GM21423 (cell line): ENCODE data around the gene CLCA2.

Experiments used
- ATAC-seq: cut with Tn5 transposase; IDR thresholded peaks from one replicate; pipeline ENCODE4 v1.9.1; 2021; ENCODE audit warnings: mild to moderate bottlenecking, moderate library complexity; ENCODE audit not compliant: unreplicated experiment

Gene CLCA2

DNA sequence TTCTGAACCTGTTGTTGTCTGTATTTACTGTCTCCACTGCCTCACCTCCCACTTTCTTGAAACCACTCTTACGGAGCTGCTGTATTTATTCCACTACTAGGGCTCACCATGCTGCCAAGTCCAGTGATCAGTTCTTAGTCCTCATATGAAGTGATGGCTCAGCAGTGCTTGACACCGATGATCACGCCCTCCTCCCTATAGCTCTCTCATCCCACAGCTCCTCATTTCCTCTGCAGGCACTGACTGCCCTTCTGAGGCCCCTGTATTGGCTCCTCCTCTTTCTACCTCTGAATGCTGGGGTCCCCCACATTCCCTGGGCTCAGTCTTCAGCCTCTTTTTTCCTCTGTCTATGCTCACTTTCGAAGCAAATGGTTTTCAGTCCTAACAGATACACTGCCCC lies 48.2 kb downstream of the CLCA2 start:
- ATAC-seq: no peak

DNA sequence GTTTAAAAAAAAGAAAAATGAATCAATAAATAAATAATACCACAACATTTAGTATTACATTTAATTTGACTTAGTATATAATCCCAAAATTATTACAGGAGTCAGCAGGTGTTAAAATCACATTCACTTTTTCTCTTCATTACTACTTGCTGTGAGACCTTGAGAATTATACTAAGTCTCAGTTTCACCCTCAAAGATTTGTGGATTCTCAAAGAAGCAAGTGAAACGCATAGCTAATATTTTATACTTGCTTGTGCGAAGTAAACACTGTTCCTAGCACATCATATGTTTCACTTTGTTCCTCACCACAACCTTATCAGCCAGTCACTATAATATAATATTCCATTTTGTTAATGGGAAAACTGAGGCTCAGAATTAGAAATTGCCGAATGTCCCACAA lies 48.8 kb downstream of the CLCA2 start:
- ATAC-seq: no peak

DNA sequence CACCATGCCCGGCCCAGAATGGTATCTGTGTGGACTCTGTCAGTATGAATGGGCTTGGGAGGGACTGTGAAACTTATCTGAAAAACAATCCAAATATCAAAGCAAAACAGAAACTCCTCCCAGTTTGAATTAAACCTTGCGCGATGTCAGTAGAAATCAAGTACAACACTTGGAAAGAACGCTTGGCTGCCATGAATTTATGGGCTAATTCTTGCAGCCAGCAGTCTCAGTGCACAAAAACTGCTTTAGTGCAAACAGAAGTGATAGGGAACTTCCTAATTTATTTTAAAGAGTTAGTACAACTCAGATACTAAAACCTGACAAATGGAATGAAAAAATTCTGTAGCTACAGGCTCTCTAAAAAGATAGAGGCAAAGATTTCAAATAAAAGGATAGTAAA lies 53.3 kb downstream of the CLCA2 start:
- ATAC-seq: no peak

- no peak for ATAC-seq
Observed at GRCh38 chr1:86477682-86478081, 53.7 kb downstream of the CLCA2 start.

- ATAC-seq: no peak
Observed at GRCh38 chr1:86478416-86479156, 54.6 kb downstream of the CLCA2 start.

- ATAC-seq: no peak
Observed at GRCh38 chr1:86481966-86482365, 58.0 kb downstream of the CLCA2 start.

DNA sequence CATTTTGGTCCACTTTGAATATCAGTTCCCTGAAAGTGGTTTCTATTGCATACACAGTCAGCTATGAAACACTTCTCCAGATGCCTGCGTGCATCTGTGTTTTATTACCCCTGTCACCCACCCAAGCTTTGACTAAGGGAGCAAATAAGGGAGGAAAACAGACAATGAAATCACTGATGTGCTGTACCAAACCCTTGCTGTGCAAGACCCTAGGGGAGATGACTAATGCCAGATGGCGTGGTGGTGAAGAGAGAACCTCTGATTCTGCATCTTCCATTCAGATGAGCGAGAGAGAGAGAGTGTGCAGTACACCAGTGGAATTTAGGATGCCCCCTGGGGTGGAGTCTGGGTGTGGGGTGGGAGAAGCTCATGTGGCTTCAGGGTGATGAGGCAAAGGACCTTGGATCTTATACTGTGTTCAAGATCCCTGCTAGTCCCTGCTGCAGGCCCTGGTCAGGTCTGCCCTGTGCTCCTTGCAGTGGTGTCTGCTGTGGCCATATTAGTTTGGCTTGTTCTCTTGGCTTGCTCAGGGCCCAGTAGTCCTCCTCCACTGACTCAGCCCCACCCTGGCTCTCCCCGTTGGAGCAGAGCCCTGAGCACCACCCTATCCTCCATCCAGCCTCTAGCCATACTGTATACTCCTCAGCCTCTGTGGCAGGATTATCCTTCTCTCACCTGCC lies 63.3 kb downstream of the CLCA2 start:
- ATAC-seq: no peak

DNA sequence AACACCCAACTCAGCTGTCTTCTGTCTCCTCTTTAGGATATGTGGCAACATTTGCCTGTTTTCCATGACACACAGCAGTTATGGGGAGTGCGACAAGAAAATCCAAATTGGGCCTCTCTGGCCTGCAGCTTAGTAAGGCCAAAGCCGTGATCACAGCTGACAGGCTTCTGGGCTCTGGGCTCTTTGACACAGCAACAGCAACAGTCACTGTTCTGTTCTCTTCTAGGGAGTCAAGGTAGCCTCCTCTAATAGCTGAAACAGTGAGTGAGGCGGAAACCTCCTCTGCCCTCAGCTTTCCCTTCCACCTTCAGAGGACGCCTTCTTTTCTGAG lies 63.8 kb downstream of the CLCA2 start:
- no peak for ATAC-seq

GRCh38 chr1:86489242-86489878 lies 65.4 kb downstream of the CLCA2 start:
- no peak for ATAC-seq

- ATAC-seq: no peak
Observed at GRCh38 chr1:86491171-86491950, 67.4 kb downstream of the CLCA2 start.

DNA sequence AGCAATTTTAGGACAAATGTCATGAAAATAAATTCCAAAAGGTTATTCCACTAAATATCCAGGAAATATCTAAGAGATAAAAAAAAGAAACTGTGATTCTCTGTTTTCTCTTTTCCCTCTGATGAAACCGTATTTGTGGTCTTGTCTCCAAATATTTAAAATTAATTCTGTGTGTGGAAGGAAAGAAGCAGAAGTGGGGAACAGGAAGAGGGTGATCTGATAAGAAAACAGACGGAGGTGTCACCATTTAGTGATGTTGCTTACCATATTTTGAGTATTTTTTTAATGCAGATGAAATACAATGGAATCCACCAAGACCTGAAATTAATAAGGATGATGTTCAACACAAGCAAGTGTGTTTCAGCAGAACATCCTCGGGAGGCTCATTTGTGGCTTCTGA lies 74.3 kb downstream of the CLCA2 start:
- ATAC-seq: no peak

GRCh38 chr1:86499987-86500593 lies 76.1 kb downstream of the CLCA2 start:
- ATAC-seq: peak; percentile 45

DNA sequence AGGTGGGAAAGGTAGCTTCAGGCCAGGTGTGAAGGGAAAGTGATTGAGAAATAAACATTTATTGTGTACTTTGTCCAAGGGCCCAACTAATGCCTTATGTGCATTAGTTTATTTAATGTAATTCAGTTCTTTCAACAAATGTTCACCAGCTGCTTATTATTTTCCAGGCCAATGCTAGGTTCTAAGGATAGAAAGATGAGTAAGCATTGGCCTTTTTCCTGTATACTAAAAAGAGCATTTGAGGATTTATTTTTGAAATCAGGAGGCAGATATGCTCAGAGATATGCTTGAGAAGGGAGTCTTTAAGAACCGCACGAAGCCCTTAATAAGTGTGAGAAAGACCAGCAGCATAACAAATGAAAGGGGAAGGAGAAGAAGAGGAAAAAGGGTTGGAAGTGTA lies 76.7 kb downstream of the CLCA2 start:
- no peak for ATAC-seq

DNA sequence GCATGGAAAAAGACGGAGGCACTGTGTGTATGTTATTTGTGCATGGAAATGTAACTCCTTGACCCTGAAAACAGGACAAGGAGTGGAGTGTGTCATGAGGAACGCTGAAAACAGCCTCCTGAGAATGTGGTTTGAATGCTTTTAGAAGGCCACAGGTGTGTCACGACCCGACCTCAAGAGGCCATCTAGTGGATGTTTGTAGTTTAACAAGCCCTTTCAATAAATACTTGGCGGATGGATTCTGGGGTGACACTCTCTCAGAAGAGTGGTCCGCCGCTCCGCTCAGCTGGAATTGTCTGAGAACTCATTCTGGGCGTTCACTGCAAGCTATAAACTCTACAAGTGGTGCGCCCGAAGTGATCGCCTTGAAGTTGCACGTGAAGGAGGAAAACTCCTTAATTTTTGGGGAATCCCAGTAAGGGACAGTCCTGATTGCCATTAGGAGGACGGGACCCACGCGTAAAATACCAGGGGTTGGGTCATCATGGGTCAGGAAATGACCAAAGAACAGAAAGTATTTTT lies 78.2 kb downstream of the CLCA2 start:
- ATAC-seq: peak; percentile 64

- no peak for ATAC-seq
Observed at GRCh38 chr1:86502721-86503405, 78.9 kb downstream of the CLCA2 start.

DNA sequence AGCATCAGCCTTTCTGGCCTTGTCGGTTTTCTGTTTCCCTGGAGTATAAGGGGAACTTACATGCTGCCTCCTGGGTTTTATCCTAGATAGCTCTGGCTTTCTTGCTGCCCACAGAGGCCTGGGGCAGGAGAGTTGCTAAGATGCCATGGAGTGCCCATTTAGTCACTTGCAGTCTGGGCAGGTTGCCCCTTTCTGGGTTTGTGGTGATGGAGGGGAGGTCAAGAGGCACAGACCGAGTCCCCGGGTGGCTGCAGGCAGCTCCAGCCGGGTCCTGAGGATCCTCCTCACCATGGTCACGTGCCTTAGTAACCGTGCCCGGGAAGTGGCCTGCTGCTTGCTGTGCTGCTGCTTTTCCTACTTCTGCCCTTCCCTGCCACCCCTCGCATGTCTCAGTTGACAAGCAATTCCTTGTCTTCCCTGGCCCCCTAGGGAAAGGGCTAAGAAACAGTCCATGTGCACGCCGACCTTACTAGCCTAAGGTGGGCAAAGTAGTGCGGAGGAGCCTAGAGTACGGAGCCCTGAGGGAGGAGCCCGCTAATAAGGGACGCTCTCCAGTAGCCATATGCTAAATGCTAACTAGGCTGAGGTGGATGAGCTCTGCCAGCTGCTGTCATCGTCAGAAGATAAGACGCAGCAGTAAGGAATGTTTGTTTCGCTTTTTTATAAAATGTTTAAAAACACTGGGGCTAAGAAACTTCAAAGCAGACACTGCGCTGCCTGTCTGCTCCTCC lies 79.6 kb downstream of the CLCA2 start:
- ATAC-seq: no peak

DNA sequence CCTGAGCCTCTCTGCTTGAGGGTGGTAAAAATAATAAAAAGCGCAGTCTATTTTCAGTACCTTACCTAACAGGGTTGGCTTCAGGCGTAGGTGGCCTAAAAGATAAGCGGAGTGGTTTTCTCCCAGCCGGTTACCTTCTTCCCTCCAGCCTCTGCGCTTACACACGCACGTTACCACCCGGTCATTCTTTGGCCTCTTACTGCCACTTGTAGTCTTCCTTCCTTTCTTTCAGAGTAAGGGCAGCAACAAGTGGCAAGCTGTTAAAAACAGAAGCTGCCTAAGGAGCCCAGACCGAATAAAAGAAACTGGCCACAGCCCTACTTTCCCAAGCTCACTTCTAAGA lies 80.1 kb downstream of the CLCA2 start:
- ATAC-seq: no peak

DNA sequence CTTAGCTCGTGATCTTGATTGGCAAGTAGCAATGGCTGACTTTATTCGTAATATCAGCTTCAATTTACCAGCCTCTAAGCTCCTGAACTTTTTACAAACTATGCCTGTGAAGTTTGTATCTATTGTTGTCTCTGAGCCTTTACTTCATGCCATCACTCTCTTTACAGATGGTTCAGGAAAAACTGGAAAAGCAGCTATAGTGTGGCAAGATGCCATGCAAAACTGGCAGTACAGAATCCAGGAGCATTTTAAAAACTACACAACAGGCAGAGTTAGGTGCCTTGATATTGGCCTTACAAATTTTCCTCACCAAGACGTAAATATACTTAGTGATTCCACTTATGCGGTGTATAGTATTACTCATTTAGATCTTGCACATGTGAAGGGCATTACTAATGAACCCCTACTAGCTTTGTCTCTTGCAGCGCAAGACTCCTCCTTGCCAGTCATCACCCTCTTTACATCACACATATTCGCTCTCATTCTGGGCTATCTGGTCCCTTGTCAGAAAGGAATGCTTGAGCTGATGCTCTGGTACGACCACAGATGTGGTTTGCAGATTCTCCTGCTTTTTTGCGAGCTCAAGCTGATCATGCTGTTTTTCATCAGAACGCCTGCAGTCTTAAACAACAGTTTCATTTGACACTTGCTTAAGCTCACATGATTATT lies 81.1 kb downstream of the CLCA2 start:
- ATAC-seq: no peak

GRCh38 chr1:86505564-86505902 lies 81.6 kb downstream of the CLCA2 start:
- ATAC-seq: no peak
